WTC11 (cell line): Measurements from ENCODE around the gene MARK2. TPM values are rescaled to one million over a fixed set of nuclear protein-coding genes. Genes with fewer than 3 reads are reported as not detected.
A peak's percentile ranks its signal among the peaks of the same experiment; 100 is the strongest.

Experiments
- ATAC-seq: fragments of 200-7000 bp; cut with Tn5 transposase; 2 replicates; pipeline ENCODE4 v1.10.0; 2021; ENCODE audit warnings: mild to moderate bottlenecking, moderate library complexity
- CTCF ChIA-PET: fragments of 300-600 bp; sonication (Branson Sonifier 250); formaldehyde crosslinking; loops from one replicate; lab custom pipeline; 2021; ENCODE audit warnings: antibody characterized with exemption; lab: Charles Lee
- POLR2A ChIA-PET: fragments of 350-600 bp; sonication (Branson Sonifier 250); formaldehyde crosslinking; loops from one replicate; lab custom pipeline; 2021; ENCODE audit warnings: antibody characterized with exemption; lab: Charles Lee
- DNase-seq: peaks from one replicate; pipeline ENCODE4 v3.0.0; 2021; ENCODE audit warnings: low spot score
- H3K27ac Mint-ChIP-seq: 2 replicates; pipeline ENCODE4 v1.8.0; 2021; ENCODE audit warnings: mixed read lengths
- H3K27me3 Mint-ChIP-seq: 2 replicates; pipeline ENCODE4 v1.8.0; 2021; ENCODE audit warnings: low read depth, mild to moderate bottlenecking, moderate library complexity, mixed read lengths
- H3K36me3 Mint-ChIP-seq: 2 replicates; pipeline ENCODE4 v1.8.0; 2021; ENCODE audit warnings: mixed read lengths
- H3K4me1 Mint-ChIP-seq: 2 replicates; pipeline ENCODE4 v1.8.0; 2022; ENCODE audit warnings: mixed read lengths
- H3K4me3 Mint-ChIP-seq: 2 replicates; pipeline ENCODE4 v1.8.0; 2021; ENCODE audit warnings: mild to moderate bottlenecking, moderate library complexity, mixed read lengths
- H3K9me3 Mint-ChIP-seq: 2 replicates; pipeline ENCODE4 v1.8.0; 2021; ENCODE audit warnings: mixed read lengths
- CBFB ChIP-seq: sonication (generic); formaldehyde crosslinking; IDR thresholded peaks from 2 replicates; pipeline ENCODE4 v1.8.1; 2022; ENCODE audit warnings: mild to moderate bottlenecking, low read depth, missing genetic modification reagents
- EMX1 ChIP-seq: fragments of 250-450 bp; sonication (Bioruptor Pico); IDR thresholded peaks from 2 replicates; pipeline ENCODE4 v1.8.0; 2021; ENCODE audit warnings: mild to moderate bottlenecking
- ETV6 ChIP-seq: sonication (generic); formaldehyde crosslinking; IDR thresholded peaks from 2 replicates; pipeline ENCODE4 v1.8.1; 2022; ENCODE audit warnings: mild to moderate bottlenecking, missing genetic modification reagents
- FOXJ3 ChIP-seq: sonication (generic); formaldehyde crosslinking; IDR thresholded peaks from 2 replicates; pipeline ENCODE4 v1.9.0; 2021; ENCODE audit warnings: missing genetic modification reagents, mild to moderate bottlenecking, borderline replicate concordance
- GABPB1 ChIP-seq: sonication (generic); formaldehyde crosslinking; IDR thresholded peaks from 2 replicates; pipeline ENCODE4 v1.8.1; 2023; ENCODE audit warnings: mild to moderate bottlenecking, missing genetic modification reagents
- IRF2 ChIP-seq: sonication (generic); formaldehyde crosslinking; IDR thresholded peaks from 2 replicates; pipeline ENCODE4 v1.8.0; 2022; ENCODE audit warnings: low read depth, missing genetic modification reagents, borderline replicate concordance
- JAZF1 ChIP-seq: fragments of 250-450 bp; sonication (Bioruptor Pico); IDR thresholded peaks from 2 replicates; pipeline ENCODE4 v1.9.0; 2021; ENCODE audit warnings: moderate library complexity, mild to moderate bottlenecking, inconsistent platforms
- MXD4 ChIP-seq: fragments of 250-450 bp; sonication (Bioruptor Pico); IDR thresholded peaks from 2 replicates; pipeline ENCODE4 v1.8.0; 2021; ENCODE audit warnings: mild to moderate bottlenecking, moderate library complexity, borderline replicate concordance
- NFE2L1 ChIP-seq: sonication (generic); formaldehyde crosslinking; IDR thresholded peaks from 2 replicates; pipeline ENCODE4 v1.8.1; 2023; ENCODE audit warnings: missing genetic modification reagents
- NR1H2 ChIP-seq: sonication (generic); formaldehyde crosslinking; IDR thresholded peaks from 2 replicates; pipeline ENCODE4 v1.9.0; 2021; ENCODE audit warnings: mild to moderate bottlenecking, moderate library complexity, missing genetic modification reagents
- OVOL2 ChIP-seq: fragments of 250-450 bp; sonication (Bioruptor Pico); IDR thresholded peaks from 2 replicates; pipeline ENCODE4 v1.9.0; 2021; ENCODE audit warnings: mild to moderate bottlenecking, borderline replicate concordance
- PRRX2 ChIP-seq: fragments of 250-450 bp; sonication (Bioruptor Pico); IDR thresholded peaks from 2 replicates; pipeline ENCODE4 v1.8.0; 2021; ENCODE audit warnings: mild to moderate bottlenecking
- TEAD4 ChIP-seq: sonication (generic); formaldehyde crosslinking; IDR thresholded peaks from 2 replicates; pipeline ENCODE4 v1.8.0; 2022; ENCODE audit warnings: mild to moderate bottlenecking, missing genetic modification reagents
- TP53 ChIP-seq: sonication (generic); formaldehyde crosslinking; IDR thresholded peaks from 2 replicates; pipeline ENCODE4 v1.8.1; 2023; ENCODE audit warnings: mild to moderate bottlenecking, missing genetic modification reagents
- ZBTB21 ChIP-seq: sonication (generic); formaldehyde crosslinking; IDR thresholded peaks from 2 replicates; pipeline ENCODE4 v1.8.1; 2023; ENCODE audit warnings: mild to moderate bottlenecking, missing genetic modification reagents, borderline replicate concordance
- ZNF423 ChIP-seq: fragments of 250-450 bp; sonication (Bioruptor Pico); IDR thresholded peaks from 2 replicates; pipeline ENCODE4 v2.1.2; 2022; ENCODE audit warnings: mild to moderate bottlenecking, moderate library complexity
- total RNA-seq: library from RNA; stranded (reverse); gene quantifications from 3 replicates; pipeline ENCODE4 v1.2.3, GENCODE V29; 2021
- TF ChIP-seq, protein P1 (sequence below): sonication (generic); formaldehyde crosslinking; IDR thresholded peaks from 2 replicates; pipeline ENCODE4 v1.8.0; 2023; ENCODE audit warnings: missing genetic modification reagents, mild to moderate bottlenecking, borderline replicate concordance
- TF ChIP-seq, protein P2 (sequence below): sonication (generic); formaldehyde crosslinking; conservative IDR thresholded peaks from 2 replicates; pipeline ENCODE4 v1.8.1; 2022; ENCODE audit warnings: mild to moderate bottlenecking, missing genetic modification reagents
- TF ChIP-seq, protein P3 (sequence below): sonication (generic); formaldehyde crosslinking; IDR thresholded peaks from 2 replicates; pipeline ENCODE4 v1.8.1; 2023; ENCODE audit warnings: mild to moderate bottlenecking, missing genetic modification reagents, moderate library complexity
- TF ChIP-seq, protein P4 (sequence below): sonication (generic); formaldehyde crosslinking; IDR thresholded peaks from 2 replicates; pipeline ENCODE4 v1.8.1; 2022; ENCODE audit warnings: mild to moderate bottlenecking, moderate library complexity, missing genetic modification reagents
- TF ChIP-seq, protein P5 (sequence below): fragments of 250-450 bp; sonication (Bioruptor Pico); IDR thresholded peaks from 2 replicates; pipeline ENCODE4 v2.1.2; 2022; ENCODE audit warnings: mild to moderate bottlenecking, moderate library complexity
- TF ChIP-seq, protein P6 (sequence below): sonication (generic); formaldehyde crosslinking; IDR thresholded peaks from 2 replicates; pipeline ENCODE4 v1.8.1; 2023; ENCODE audit warnings: mild to moderate bottlenecking, missing genetic modification reagents
- TF ChIP-seq, protein P7 (sequence below): fragments of 200-600 bp; IDR thresholded peaks from 2 replicates; pipeline ENCODE4 v1.8.0; 2022; ENCODE audit warnings: antibody characterized with exemption

The MARK2 gene
- total RNA-seq, 1 experiment from 2014 or later = 57.4 TPM

DNA sequence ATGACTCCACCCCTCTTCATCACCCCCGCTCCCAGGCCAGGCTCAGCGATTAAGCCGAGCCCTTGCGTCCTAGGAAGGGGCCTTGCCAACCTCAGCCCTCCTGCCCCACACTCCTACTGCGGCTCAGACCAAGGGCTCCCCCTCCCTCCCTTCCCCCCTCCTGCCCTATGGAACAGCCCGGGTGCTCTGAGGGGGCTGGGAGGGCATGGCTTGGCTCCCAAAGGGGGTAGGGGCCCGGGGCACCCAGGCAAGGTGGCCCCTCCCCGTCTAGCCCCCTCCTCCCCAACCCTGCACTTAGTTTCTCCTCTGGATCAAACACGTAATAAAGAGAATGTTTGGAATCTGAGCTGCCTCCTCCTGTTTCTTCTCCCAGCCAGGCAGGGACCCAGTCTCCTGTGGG, 71.8 kb downstream of the MARK2 start (continued):
- TF ChIP-seq, protein P1, sequence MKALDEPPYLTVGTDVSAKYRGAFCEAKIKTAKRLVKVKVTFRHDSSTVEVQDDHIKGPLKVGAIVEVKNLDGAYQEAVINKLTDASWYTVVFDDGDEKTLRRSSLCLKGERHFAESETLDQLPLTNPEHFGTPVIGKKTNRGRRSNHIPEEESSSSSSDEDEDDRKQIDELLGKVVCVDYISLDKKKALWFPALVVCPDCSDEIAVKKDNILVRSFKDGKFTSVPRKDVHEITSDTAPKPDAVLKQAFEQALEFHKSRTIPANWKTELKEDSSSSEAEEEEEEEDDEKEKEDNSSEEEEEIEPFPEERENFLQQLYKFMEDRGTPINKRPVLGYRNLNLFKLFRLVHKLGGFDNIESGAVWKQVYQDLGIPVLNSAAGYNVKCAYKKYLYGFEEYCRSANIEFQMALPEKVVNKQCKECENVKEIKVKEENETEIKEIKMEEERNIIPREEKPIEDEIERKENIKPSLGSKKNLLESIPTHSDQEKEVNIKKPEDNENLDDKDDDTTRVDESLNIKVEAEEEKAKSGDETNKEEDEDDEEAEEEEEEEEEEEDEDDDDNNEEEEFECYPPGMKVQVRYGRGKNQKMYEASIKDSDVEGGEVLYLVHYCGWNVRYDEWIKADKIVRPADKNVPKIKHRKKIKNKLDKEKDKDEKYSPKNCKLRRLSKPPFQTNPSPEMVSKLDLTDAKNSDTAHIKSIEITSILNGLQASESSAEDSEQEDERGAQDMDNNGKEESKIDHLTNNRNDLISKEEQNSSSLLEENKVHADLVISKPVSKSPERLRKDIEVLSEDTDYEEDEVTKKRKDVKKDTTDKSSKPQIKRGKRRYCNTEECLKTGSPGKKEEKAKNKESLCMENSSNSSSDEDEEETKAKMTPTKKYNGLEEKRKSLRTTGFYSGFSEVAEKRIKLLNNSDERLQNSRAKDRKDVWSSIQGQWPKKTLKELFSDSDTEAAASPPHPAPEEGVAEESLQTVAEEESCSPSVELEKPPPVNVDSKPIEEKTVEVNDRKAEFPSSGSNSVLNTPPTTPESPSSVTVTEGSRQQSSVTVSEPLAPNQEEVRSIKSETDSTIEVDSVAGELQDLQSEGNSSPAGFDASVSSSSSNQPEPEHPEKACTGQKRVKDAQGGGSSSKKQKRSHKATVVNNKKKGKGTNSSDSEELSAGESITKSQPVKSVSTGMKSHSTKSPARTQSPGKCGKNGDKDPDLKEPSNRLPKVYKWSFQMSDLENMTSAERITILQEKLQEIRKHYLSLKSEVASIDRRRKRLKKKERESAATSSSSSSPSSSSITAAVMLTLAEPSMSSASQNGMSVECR (CRISPR knock-in tag) = no peak
- TF ChIP-seq NFE2L1 (CRISPR knock-in tag) (no peak), OVOL2 (CRISPR knock-in tag) (no peak), EMX1 (CRISPR knock-in tag) (no peak), GABPB1 (CRISPR knock-in tag) (no peak), FOXJ3 (CRISPR knock-in tag) (no peak), TP53 (CRISPR knock-in tag) (no peak), TEAD4 (no peak)
- TF ChIP-seq, all 79 proteins: peak for 0

DNA sequence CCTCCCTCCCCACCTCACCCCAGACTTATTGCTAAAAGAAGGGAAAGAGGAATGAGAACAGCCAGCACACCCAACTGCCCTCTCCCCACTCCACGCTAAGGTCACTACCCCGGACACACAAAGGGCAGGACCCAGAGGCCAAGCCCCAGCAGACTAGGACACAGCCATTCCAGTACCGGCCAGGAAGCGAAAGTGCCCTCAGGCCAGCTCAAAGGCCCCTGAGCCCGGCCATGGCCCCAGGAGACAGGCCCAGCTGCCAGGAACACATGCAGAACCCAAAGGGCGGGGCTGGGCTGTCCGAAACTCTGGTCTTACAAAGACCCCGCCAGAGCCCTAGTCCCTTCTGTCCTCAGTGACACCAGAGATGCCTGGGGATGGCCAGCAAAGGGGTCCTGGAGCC, 72.5 kb downstream of the MARK2 start:
- POLR2A ChIA-PET = interaction anchor here (0.6 to 1.6 kb wide), 3 partner anchors 8 to 1184 kb away, joined by 3 to 6 read pairs (median 3); no protein-coding TSS in a partner anchor
- CTCF ChIA-PET = interaction anchor here (0.6 to 3.4 kb wide), 8 partner anchors 9 to 144 kb away, joined by 3 to 48 read pairs (median 4); partner anchors contain the start of gene ZFTA
- H3K4me1 Mint-ChIP-seq = peaks cover 53% of the 10 kb centered on the region
- H3K9me3 Mint-ChIP-seq = no peaks in the 10 kb centered on the region
- no peaks in the 10 kb centered on the region for H3K27me3 Mint-ChIP-seq
- H3K36me3 Mint-ChIP-seq = peaks cover 18% of the 10 kb centered on the region
- no peak overlapping the region for H3K4me3 Mint-ChIP-seq
- DNase-seq = no peak
- ATAC-seq = no peak
- H3K27ac Mint-ChIP-seq = peak overlapping the region; percentile 53; the same call in 1 of the 2 replicates
- TF ChIP-seq NFE2L1 (CRISPR knock-in tag) = no peak
- no peak for TF ChIP-seq ZNF423 (CRISPR knock-in tag)
- no peak for TF ChIP-seq CBFB (CRISPR knock-in tag)
- TF ChIP-seq, protein P2, sequence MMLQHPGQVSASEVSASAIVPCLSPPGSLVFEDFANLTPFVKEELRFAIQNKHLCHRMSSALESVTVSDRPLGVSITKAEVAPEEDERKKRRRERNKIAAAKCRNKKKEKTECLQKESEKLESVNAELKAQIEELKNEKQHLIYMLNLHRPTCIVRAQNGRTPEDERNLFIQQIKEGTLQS (CRISPR knock-in tag) = no peak
- no peak for TF ChIP-seq PRRX2 (CRISPR knock-in tag)
- no peak for TF ChIP-seq JAZF1
- TF ChIP-seq, protein P3, sequence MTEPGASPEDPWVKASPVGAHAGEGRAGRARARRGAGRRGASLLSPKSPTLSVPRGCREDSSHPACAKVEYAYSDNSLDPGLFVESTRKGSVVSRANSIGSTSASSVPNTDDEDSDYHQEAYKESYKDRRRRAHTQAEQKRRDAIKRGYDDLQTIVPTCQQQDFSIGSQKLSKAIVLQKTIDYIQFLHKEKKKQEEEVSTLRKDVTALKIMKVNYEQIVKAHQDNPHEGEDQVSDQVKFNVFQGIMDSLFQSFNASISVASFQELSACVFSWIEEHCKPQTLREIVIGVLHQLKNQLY = no peak
- TF ChIP-seq MXD4 (CRISPR knock-in tag) = no peak
- TF ChIP-seq, protein P4, sequence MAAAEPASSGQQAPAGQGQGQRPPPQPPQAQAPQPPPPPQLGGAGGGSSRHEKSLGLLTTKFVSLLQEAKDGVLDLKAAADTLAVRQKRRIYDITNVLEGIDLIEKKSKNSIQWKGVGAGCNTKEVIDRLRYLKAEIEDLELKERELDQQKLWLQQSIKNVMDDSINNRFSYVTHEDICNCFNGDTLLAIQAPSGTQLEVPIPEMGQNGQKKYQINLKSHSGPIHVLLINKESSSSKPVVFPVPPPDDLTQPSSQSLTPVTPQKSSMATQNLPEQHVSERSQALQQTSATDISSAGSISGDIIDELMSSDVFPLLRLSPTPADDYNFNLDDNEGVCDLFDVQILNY (CRISPR knock-in tag) = no peak
- TF ChIP-seq IRF2 (CRISPR knock-in tag) = no peak

DNA sequence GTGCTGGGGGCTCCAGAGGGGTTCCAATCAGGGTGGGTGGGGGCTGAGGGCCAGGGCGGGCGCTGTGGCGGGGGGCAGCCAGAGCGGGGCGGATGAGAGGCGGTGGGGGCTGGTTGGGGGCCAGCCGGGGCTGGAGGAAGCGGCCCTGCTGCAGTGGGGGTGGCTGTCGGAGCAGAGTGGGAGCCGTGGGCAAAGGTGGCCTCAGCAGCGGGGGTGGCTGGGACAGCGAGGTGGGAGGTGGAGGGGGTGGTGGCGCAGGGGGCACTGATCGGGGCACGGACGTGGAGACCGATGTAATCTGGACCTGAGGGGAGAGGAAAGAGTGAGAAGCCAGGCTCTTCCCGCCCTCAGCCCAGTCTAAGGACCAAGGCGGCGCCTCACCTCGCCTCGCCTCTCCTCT, 73.0 kb downstream of the MARK2 start:
- ChIA-PET POLR2A (interaction anchor here (1.6 kb wide), 1 partner anchor 8 kb away, joined by 6 read pairs; no protein-coding TSS in a partner anchor), CTCF (interaction anchor here (1.0 to 6.5 kb wide), 3 partner anchors 9 to 33 kb away, joined by 3 to 56 read pairs (median 48); no protein-coding TSS in a partner anchor)
- Mint-ChIP-seq H3K4me1 (peaks cover 49% of the 10 kb centered on the region), H3K9me3 (no peaks in the 10 kb centered on the region), H3K4me3 (no peak overlapping the region), H3K36me3 (peaks cover 18% of the 10 kb centered on the region), H3K27me3 (no peaks in the 10 kb centered on the region), H3K27ac (no peak overlapping the region)
- ATAC-seq = no peak
- no peak for DNase-seq
- no peak for TF ChIP-seq ZBTB21 (CRISPR knock-in tag)
- TF ChIP-seq, protein P5, sequence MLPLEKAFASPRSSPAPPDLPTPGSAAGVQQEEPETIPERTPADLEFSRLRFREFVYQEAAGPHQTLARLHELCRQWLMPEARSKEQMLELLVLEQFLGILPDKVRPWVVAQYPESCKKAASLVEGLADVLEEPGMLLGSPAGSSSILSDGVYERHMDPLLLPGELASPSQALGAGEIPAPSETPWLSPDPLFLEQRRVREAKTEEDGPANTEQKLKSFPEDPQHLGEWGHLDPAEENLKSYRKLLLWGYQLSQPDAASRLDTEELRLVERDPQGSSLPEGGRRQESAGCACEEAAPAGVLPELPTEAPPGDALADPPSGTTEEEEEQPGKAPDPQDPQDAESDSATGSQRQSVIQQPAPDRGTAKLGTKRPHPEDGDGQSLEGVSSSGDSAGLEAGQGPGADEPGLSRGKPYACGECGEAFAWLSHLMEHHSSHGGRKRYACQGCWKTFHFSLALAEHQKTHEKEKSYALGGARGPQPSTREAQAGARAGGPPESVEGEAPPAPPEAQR (CRISPR knock-in tag) = no peak
- no peak for TF ChIP-seq NR1H2 (CRISPR knock-in tag)
- TF ChIP-seq, protein P6, sequence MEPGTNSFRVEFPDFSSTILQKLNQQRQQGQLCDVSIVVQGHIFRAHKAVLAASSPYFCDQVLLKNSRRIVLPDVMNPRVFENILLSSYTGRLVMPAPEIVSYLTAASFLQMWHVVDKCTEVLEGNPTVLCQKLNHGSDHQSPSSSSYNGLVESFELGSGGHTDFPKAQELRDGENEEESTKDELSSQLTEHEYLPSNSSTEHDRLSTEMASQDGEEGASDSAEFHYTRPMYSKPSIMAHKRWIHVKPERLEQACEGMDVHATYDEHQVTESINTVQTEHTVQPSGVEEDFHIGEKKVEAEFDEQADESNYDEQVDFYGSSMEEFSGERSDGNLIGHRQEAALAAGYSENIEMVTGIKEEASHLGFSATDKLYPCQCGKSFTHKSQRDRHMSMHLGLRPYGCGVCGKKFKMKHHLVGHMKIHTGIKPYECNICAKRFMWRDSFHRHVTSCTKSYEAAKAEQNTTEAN (CRISPR knock-in tag) = no peak
- TF ChIP-seq, protein P7, sequence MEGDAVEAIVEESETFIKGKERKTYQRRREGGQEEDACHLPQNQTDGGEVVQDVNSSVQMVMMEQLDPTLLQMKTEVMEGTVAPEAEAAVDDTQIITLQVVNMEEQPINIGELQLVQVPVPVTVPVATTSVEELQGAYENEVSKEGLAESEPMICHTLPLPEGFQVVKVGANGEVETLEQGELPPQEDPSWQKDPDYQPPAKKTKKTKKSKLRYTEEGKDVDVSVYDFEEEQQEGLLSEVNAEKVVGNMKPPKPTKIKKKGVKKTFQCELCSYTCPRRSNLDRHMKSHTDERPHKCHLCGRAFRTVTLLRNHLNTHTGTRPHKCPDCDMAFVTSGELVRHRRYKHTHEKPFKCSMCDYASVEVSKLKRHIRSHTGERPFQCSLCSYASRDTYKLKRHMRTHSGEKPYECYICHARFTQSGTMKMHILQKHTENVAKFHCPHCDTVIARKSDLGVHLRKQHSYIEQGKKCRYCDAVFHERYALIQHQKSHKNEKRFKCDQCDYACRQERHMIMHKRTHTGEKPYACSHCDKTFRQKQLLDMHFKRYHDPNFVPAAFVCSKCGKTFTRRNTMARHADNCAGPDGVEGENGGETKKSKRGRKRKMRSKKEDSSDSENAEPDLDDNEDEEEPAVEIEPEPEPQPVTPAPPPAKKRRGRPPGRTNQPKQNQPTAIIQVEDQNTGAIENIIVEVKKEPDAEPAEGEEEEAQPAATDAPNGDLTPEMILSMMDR = no peak
- no peak for TF ChIP-seq ETV6 (CRISPR knock-in tag)
- no peak for TF ChIP-seq ZNF423 (CRISPR knock-in tag)
